Measurements from ENCODE around the gene ZNF784. TPM values are rescaled to one million over a fixed set of nuclear protein-coding genes. Genes with fewer than 3 reads are reported as not detected.

ZNF784 gene
- total and polyA plus RNA-seq, 9 of the 15 experiments (the other 6 are each of a cell fraction or from before 2014, with no cell fraction given), result 0.14 to 6.1 (median 2.1) TPM

GRCh38 chr19:55640577-55641425 is 16.4 kb upstream of the ZNF784 start, which contains the start of gene ZNF580 (continued):
- TF ChIP-seq NEUROD1 (IDR thresholded peaks at IDR 0.05; ENCODE audit: borderline replicate concordance, low read depth, low read length, partially characterized antibody) (peak; percentile 45), XRCC3 (IDR thresholded peaks at IDR 0.05) (no peak), PHF8 (IDR thresholded peaks at IDR 0.05; ENCODE audit: borderline replicate concordance, low read length) (peak; percentile 55; the same call in 1 of the 2 replicates), NCOA1 (IDR thresholded peaks at IDR 0.05; ENCODE audit: low read depth) (peak; percentile 65; the same call in 1 of the 2 replicates), CXXC5 (CRISPR knock-in tag; IDR thresholded peaks at IDR 0.05) (peak; percentile 40), HCFC1 (IDR thresholded peaks at IDR 0.05; ENCODE audit: low read depth, low read length) (peak; percentile 56), NR2C2 (CRISPR knock-in tag; IDR thresholded peaks at IDR 0.05) (no peak), NR2C2 (tag; IDR thresholded peaks at IDR 0.05) (peak; percentile 72), TEAD4 (IDR thresholded peaks at IDR 0.05; ENCODE audit: low read length) (0 out of 2 replicates have a peak, but pooled peaks have one; percentile 18), TEAD4 (CRISPR knock-in tag; IDR thresholded peaks at IDR 0.05; ENCODE audit: borderline replicate concordance) (no peak), HMG20B (CRISPR knock-in tag; IDR thresholded peaks at IDR 0.05) (no peak), ZFX (CRISPR knock-in tag; IDR thresholded peaks at IDR 0.05) (peak; percentile 62; the same call in 1 of the 2 replicates), ZNF436 (CRISPR knock-in tag; IDR thresholded peaks at IDR 0.05) (0 out of 2 replicates have a peak, but pooled peaks have one; percentile 23), ZC3H8 (IDR thresholded peaks at IDR 0.05) (no peak), MLX (CRISPR knock-in tag; conservative IDR thresholded peaks at IDR 0.05) (0 out of 4 replicates have a peak, but pooled peaks of 1 of the 2 experiments have one; percentile 54), FOXJ2 (tag; IDR thresholded peaks at IDR 0.05) (0 out of 2 replicates have a peak, but pooled peaks have one; percentile 36), GMEB1 (CRISPR knock-in tag; IDR thresholded peaks at IDR 0.05) (no peak), YY1 (IDR thresholded peaks at IDR 0.05; ENCODE audit: borderline replicate concordance in 1 of 3, control insufficient read depth in 1 of 3, extremely low read depth in 1 of 3, insufficient read depth in 3 of 3, insufficient read length in 1 of 3, insufficient replicate concordance in 2 of 3, low read depth in 1 of 3, low read length in 2 of 3) (peak in 1 of 3 experiments; percentile 64), PTTG1 (tag; IDR thresholded peaks at IDR 0.05; ENCODE audit: low read depth) (no peak), E2F6 (IDR thresholded peaks at IDR 0.05; ENCODE audit: borderline replicate concordance in 1 of 2, extremely low read depth in 1 of 2, insufficient read depth in 1 of 2, insufficient read length in 1 of 2, low read depth in 1 of 2, low read length in 1 of 2, poor library complexity in 1 of 2, severe bottlenecking in 1 of 2) (peak in 1 of 2 experiments; percentile 87), HNRNPK (IDR thresholded peaks at IDR 0.05; ENCODE audit: low read depth, low read length, poor library complexity, severe bottlenecking) (peak; percentile 23), POLR2AphosphoS5 (IDR thresholded peaks at IDR 0.05; ENCODE audit: control insufficient read depth, insufficient read depth, low read depth, low read length) (0 out of 2 replicates have a peak, but pooled peaks have one; percentile 37), ZBTB7A (IDR thresholded peaks at IDR 0.05; ENCODE audit: borderline replicate concordance, control insufficient read depth, low read depth, low read length) (peak; percentile 93)

Measured in K562 (cell line).